Skeletal muscle satellite cell (primary cell): ENCODE measurements around the gene UGT1A10. TPM values are rescaled to one million over a fixed set of nuclear protein-coding genes. Genes with fewer than 3 reads are reported as not detected.
"Not testable (repeated sequence)": the region's sequence is repeated elsewhere in the genome, so short reads cannot be mapped to it uniquely, and the experiment has no call there.

Source experiments
- H3K27me3 ChIP-seq: 2 replicates; pipeline ENCODE4 v1.7.0; 2013; ENCODE audit warnings: low read length; ENCODE audit not compliant: control insufficient read depth, insufficient read depth
- H3K36me3 ChIP-seq: 2 replicates; pipeline ENCODE4 v1.7.0; 2013; ENCODE audit warnings: mild to moderate bottlenecking, control low read depth, low read length; ENCODE audit not compliant: insufficient read depth
- H3K4me1 ChIP-seq: 2 replicates; pipeline ENCODE4 v1.7.0; 2013; ENCODE audit warnings: low read length; ENCODE audit not compliant: control insufficient read depth, insufficient read depth
- H3K4me2 ChIP-seq: 2 replicates; pipeline ENCODE4 v1.7.0; 2013; ENCODE audit warnings: mild to moderate bottlenecking, low read length
- H3K4me3 ChIP-seq: 2 replicates; pipeline ENCODE4 v1.7.0; 2013; ENCODE audit warnings: low read length
- H3K9ac ChIP-seq: 2 replicates; pipeline ENCODE4 v1.7.0; 2013; ENCODE audit warnings: mild to moderate bottlenecking, low read depth, low read length, moderate library complexity
- H3K9me3 ChIP-seq: replicated peaks from 2 replicates; pipeline ENCODE4 v1.7.0; 2013; ENCODE audit warnings: mild to moderate bottlenecking, control low read depth, low read length
- total RNA-seq: library from RNA; depleted of rRNA; stranded (reverse); fragments of >200 nt; gene quantifications from 2 replicates; pipeline ENCODE4 v1.2.3, GENCODE V29; 2012; rRNA removed

The UGT1A10 gene
- total RNA-seq, result not detected in 2 replicates

DNA sequence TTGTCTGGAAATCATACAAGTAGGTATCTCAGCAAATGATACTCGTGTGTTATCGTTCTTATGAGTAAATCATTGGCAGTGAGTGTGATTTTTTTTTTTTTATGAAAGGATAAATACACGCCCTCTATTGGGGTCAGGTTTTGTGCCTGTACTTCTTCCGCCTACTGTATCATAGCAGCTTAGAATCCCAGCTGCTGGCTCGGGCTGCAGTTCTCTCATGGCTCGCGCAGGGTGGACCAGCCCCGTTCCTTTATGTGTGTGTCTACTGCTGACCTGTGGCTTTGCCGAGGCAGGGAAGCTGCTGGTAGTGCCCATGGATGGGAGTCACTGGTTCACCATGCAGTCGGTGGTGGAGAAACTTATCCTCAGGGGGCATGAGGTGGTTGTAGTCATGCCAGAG lies at the start of gene UGT1A10:
TSS of gene UGT1A10 (plus strand) at position 143 of the 400 bp plus-strand sequence. CDS start at position 218, 75 bp downstream.
- not testable (repeated sequence) for H3K4me3 ChIP-seq, H3K4me1 ChIP-seq, H3K9me3 ChIP-seq, H3K27me3 ChIP-seq, H3K36me3 ChIP-seq, H3K4me2 ChIP-seq, H3K9ac ChIP-seq

DNA sequence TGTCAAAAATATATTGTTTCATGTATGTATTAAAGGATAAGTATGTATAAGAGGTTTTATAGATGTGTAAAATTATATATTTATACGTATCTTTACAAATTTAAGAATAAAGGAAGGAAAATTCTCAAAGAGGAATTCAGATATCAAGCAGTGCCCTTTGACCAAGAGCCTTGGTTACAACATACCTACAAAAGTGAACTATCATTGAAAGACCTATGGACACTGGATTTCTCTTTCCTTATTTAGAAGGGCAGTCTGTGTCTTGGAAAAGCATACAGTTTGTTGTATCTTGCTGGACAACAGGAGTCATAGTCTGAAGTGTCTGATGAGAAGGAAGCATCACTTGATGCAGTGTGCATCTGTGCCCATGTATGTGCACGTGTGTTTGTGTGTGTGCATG lies 47.8 kb upstream of the UGT1A10 start:
- Histone ChIP-seq H3K4me1 (no peaks in the 10 kb centered on the region), H3K9ac (no peak overlapping the region), H3K9me3 (no peaks in the 10 kb centered on the region), H3K36me3 (no peaks in the 10 kb centered on the region), H3K4me2 (no peak overlapping the region), H3K27me3 (no peaks in the 10 kb centered on the region), H3K4me3 (no peak overlapping the region)

GRCh38 chr2:233592706-233593105 lies 43.5 kb upstream of the UGT1A10 start:
- H3K36me3 ChIP-seq, H3K4me2 ChIP-seq, H3K9me3 ChIP-seq, H3K4me1 ChIP-seq, H3K27me3 ChIP-seq, H3K9ac ChIP-seq, H3K4me3 ChIP-seq: not testable (repeated sequence)

DNA sequence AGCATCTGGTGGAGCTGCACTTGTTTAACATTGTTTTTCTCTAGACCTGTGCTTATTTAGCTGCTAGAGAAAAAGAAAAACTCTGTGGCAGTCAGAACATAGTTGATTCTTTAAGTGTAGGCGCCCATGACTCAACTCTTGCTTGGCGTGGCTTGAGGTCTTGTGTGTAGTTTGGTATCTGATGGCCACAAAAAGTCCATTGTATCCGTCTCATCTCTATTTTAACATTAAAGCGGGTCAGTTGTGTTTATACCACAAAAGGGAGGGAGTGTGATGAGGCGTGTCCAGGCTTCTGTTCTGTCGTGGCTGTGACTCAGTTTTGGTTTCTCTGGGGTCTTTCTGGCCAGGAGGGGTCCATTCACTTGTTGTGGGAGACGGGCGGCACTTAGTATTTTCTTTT lies 43.0 kb upstream of the UGT1A10 start:
- no peaks in the 10 kb centered on the region for H3K4me1 ChIP-seq
- no peak overlapping the region for H3K4me2 ChIP-seq
- H3K9ac ChIP-seq, result no peak overlapping the region
- H3K36me3 ChIP-seq, result no peaks in the 10 kb centered on the region
- no peak overlapping the region for H3K4me3 ChIP-seq
- H3K9me3 ChIP-seq, result no peaks in the 10 kb centered on the region
- H3K27me3 ChIP-seq, result no peaks in the 10 kb centered on the region

GRCh38 chr2:233597522-233597921 lies 38.7 kb upstream of the UGT1A10 start:
- H3K9ac ChIP-seq, result no peak overlapping the region
- no peaks in the 10 kb centered on the region for H3K9me3 ChIP-seq
- no peaks in the 10 kb centered on the region for H3K27me3 ChIP-seq

DNA sequence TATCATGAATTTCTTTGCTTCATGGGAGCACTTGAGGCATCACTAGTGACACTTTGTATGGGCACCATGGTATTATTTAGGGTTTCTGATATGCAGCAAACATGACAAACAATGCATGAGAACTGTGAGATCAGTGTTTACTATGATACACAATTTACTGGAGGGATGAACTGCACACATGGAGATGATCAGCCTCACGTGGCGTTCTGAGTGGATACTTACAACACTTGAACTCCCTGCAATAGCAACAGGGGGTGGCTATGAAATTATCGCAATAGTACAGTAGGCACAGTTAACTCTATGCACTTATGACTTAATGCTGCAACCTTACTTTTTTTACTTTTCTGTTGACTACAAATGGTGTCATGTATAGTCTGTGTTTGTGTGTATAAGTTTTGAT lies 37.3 kb upstream of the UGT1A10 start:
- Histone ChIP-seq H3K9ac (no peak overlapping the region), H3K4me1 (no peaks in the 10 kb centered on the region), H3K27me3 (no peaks in the 10 kb centered on the region), H3K4me3 (no peak overlapping the region), H3K4me2 (no peak overlapping the region), H3K36me3 (no peaks in the 10 kb centered on the region), H3K9me3 (no peaks in the 10 kb centered on the region)

More at GRCh38 chr2:233597522-233597921, 38.7 kb upstream of the UGT1A10 start:
- Histone ChIP-seq H3K4me2 (no peak overlapping the region), H3K4me3 (no peak overlapping the region), H3K4me1 (no peaks in the 10 kb centered on the region), H3K36me3 (no peaks in the 10 kb centered on the region)

DNA sequence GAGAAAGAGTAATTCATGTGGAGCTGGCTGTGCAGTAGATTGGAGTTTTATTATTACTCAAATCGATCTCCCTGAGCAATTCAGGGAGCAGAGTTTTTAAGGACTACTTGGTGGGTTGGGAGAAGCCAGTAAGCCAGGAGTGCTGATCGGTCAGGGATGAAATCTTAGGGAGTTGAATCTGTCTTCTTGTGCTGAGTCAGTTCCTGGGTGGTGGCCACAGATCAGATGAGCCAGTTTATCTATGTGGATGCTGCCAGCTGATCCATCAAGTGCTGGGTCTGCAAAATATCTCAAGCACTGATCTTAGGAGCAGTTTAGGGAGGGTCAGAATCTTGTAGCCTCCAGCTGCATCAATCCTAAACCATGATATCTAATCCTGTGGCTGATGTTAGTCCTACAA lies 35.9 kb upstream of the UGT1A10 start:
- H3K9me3 ChIP-seq, result no peaks in the 10 kb centered on the region
- H3K4me3 ChIP-seq, result no peak overlapping the region
- H3K4me1 ChIP-seq, result no peaks in the 10 kb centered on the region
- H3K36me3 ChIP-seq, result no peaks in the 10 kb centered on the region
- H3K9ac ChIP-seq, result no peak overlapping the region
- no peaks in the 10 kb centered on the region for H3K27me3 ChIP-seq
- no peak overlapping the region for H3K4me2 ChIP-seq

DNA sequence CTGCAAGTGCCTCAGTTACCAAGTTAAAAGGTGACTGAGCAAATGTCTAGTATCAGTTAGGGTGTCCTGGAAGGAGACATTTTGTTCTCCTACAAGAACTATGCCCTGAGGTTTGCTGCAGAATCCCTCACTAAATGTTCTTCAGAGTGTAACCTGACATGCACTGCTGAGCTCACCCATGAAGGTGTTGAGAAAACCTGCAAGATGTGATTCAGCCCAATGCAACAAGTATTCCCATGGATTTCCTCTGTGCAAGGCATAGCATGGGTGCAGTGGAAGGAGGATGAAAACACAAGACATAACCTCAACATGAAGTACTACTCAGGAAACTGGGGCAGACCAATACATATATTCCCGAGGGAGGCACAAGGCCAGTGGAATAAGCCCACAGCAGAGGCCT lies 34.2 kb upstream of the UGT1A10 start:
- Histone ChIP-seq H3K4me3 (no peak overlapping the region), H3K9me3 (no peaks in the 10 kb centered on the region), H3K4me1 (no peaks in the 10 kb centered on the region), H3K36me3 (no peaks in the 10 kb centered on the region), H3K9ac (no peak overlapping the region), H3K27me3 (no peaks in the 10 kb centered on the region), H3K4me2 (no peak overlapping the region)

DNA sequence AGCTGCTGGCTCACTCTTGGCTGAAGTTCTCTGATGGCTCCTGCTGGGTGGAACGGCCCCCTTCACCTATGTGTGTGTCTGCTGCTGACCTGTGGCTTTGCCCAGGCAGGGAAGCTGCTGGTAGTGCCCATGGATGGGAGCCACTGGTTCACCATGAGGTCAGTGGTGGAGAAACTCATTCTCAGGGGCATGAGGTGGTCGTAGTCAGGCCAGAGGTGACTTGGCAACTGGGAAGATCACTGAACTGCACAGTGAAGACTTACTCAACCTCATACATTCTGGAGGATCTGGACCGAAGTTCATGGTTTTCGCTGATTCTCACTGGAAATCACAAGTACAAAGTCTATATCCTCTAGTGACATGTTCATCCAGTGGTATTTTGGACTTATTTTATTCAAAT lies 32.7 kb upstream of the UGT1A10 start:
- H3K4me2 ChIP-seq, result no peak overlapping the region
- no peaks in the 10 kb centered on the region for H3K36me3 ChIP-seq
- no peak overlapping the region for H3K9ac ChIP-seq
- H3K27me3 ChIP-seq, result no peaks in the 10 kb centered on the region
- no peaks in the 10 kb centered on the region for H3K4me1 ChIP-seq
- no peak overlapping the region for H3K4me3 ChIP-seq
- H3K9me3 ChIP-seq, result no peaks in the 10 kb centered on the region

GRCh38 chr2:233604826-233605225 lies 31.4 kb upstream of the UGT1A10 start:
- no peak overlapping the region for H3K9ac ChIP-seq
- no peaks in the 10 kb centered on the region for H3K9me3 ChIP-seq
- H3K4me1 ChIP-seq, result no peaks in the 10 kb centered on the region
- H3K36me3 ChIP-seq, result no peaks in the 10 kb centered on the region
- H3K4me3 ChIP-seq, result no peak overlapping the region
- H3K27me3 ChIP-seq, result no peaks in the 10 kb centered on the region
- H3K4me2 ChIP-seq, result no peak overlapping the region

DNA sequence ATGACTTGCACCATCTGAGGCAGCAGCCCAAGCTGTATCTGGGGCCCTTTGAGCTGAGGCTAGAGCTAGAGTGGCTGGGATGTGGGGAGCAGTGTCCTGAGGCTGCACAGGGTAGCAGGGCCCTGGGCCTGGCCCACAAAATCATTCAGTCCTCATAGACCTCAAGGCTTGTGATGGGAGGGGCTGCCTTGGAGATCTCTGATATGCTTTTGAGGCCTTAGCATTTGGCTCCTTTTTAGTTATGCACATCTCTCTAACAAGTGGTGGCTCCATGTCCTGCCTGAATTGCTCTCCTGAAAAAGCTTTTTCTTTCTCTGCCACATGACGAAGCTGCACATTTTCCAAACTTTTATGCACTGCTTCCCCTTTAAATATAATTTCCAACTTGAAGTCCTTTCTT lies 30.6 kb upstream of the UGT1A10 start:
- H3K36me3 ChIP-seq, result no peaks in the 10 kb centered on the region
- H3K4me2 ChIP-seq, result no peak overlapping the region
- H3K9me3 ChIP-seq, result no peaks in the 10 kb centered on the region
- no peak overlapping the region for H3K4me3 ChIP-seq
- no peak overlapping the region for H3K9ac ChIP-seq
- no peaks in the 10 kb centered on the region for H3K4me1 ChIP-seq
- H3K27me3 ChIP-seq, result no peaks in the 10 kb centered on the region

DNA sequence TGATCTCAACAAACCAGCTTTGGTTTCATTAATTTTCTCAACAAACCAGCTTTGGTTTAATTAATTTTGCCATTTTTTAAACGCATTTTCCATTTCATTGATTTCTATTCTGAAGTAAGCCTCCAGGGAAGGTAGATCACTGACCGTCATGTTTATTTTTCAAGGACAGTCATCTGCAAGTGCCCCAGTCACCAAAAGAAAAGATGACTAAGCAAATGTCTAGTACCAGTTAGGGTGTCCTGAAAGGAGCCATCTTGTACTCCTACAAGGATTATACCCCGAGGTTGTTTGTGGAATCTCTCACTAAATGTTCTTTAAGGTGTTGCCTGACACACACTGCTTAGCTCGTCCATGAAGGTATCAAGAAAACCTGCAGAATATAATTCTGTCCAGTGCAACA lies 25.0 kb upstream of the UGT1A10 start:
- no peak overlapping the region for H3K4me3 ChIP-seq
- no peaks in the 10 kb centered on the region for H3K9me3 ChIP-seq
- no peaks in the 10 kb centered on the region for H3K4me1 ChIP-seq
- no peaks in the 10 kb centered on the region for H3K27me3 ChIP-seq
- no peak overlapping the region for H3K9ac ChIP-seq
- no peak overlapping the region for H3K4me2 ChIP-seq
- H3K36me3 ChIP-seq, result no peaks in the 10 kb centered on the region
